Measurements from ENCODE around the gene CELF4. TPM values are rescaled to one million over a fixed set of nuclear protein-coding genes. Genes with fewer than 3 reads are reported as not detected.

The CELF4 gene
- total RNA-seq, 2 donors from 2014 or later, result 3.3 to 4.7 TPM

DNA sequence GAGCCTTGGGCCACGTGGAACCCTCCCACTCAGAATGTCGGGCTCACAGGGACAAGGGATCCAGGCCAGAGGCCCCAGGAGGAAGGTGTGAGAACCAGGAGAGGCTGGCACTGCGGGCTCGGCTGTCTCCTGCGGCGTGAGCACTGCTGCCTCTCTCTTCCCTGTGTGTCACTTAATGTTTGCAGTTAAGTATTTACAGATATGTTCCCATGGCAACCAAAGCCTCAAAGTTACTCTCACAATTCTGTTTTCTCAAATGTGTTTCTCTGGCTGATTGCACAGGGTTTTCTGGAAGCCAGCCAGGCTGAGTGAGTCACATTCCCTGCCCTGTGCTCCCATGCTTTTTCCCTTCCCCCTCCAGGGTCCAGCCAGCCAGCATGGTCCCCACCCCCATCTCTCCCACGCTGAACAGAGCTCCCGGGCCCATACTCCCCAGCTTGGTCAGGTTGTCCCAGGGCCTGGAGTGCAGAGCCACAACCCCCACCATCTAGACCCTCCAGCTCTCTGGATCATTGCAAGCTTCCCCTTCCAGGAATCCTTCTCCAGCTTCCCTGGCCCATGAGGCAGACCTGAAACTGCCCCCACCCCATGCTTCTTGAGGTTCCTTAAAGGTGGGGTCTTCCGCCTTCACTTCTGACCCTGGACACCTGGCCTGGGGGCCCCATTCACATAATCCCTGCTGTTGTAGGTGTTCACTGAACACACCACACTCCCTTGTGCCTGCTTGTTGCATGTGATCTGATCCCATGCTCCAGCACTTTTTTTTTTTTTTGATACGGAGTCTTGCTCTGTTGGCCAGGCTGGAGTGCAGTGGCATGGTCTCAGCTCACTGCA lies 265.9 kb downstream of the CELF4 start:
- H3K27me3 ChIP-seq, result no peaks in the 10 kb centered on the region
- H3K27ac ChIP-seq, result peak overlapping the region; percentile 52 to 82 (median 73)
- H3K9me3 ChIP-seq, result no peaks in the 10 kb centered on the region
- TF ChIP-seq CTCF (IDR thresholded peaks at IDR 0.05) (peak in 3 of 7 experiments; percentile 8 to 31 (median 25)), POLR2A (IDR thresholded peaks at IDR 0.05) (peak in 2 of 3 donors; percentile 34 to 62)
- H3K4me3 ChIP-seq, result no peak overlapping the region
- intact Hi-C loops (cut with DNase I), result no loop called here
- H3K4me1 ChIP-seq, result peaks cover 20% of the 10 kb centered on the region
- no peaks in the 10 kb centered on the region for H3K36me3 ChIP-seq (replicated peaks in 1 of 2; ENCODE audit: insufficient read depth in 1 of 2, low read depth in 2 of 2)
- 17 to 25% methylated on average over 10 of the region's 10 CpGs for WGBS, 2 donors
- peak; percentile 94 to 98 (median 95) for DNase-seq
- ATAC-seq, result peak; percentile 98

- Histone ChIP-seq H3K36me3 (replicated peaks in 1 of 2; ENCODE audit: insufficient read depth in 1 of 2, low read depth in 2 of 2) (no peaks in the 10 kb centered on the region), H3K4me3 (no peak overlapping the region), H3K4me1 (peaks cover 20% of the 10 kb centered on the region), H3K27me3 (no peaks in the 10 kb centered on the region), H3K9me3 (no peaks in the 10 kb centered on the region), H3K27ac (peak overlapping the region; percentile 52 to 82 (median 73))
- ATAC-seq, result no peak
- WGBS, 2 donors, result 94 to 96% methylated on average over 4 to 6 of the region's 6 CpGs
- intact Hi-C loops (cut with DNase I), result no loop called here
- DNase-seq, result no peak
- no peak for TF ChIP-seq CTCF (IDR thresholded peaks at IDR 0.05)
- TF ChIP-seq POLR2A (IDR thresholded peaks at IDR 0.05), result no peak
Observed at GRCh38 chr18:37298816-37299215, 266.8 kb downstream of the CELF4 start.

DNA sequence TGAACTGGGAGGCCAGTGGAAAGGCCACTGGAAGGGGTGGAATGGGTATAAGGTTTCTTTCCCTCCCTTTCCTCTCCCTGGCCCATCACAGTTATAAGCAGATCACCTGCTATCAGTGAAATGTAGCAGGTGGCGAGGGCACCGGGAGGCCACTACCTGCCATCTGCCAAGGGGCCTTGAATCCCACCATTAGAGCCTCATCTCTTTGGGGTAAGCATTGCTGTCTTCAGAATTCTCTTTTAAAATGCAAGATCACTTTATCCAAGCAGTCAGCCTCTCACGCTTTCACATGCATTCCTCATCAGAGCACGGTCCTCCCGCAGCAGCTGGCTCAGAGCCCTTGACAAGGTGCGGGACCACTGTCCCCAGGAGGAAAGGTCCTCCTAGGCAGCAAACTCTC lies 268.5 kb downstream of the CELF4 start:
- ATAC-seq (no peak), DNase-seq (no peak)
- intact Hi-C loops (cut with DNase I), result no loop called here
- Histone ChIP-seq H3K27ac (no peak overlapping the region), H3K36me3 (replicated peaks in 1 of 2; ENCODE audit: insufficient read depth in 1 of 2, low read depth in 2 of 2) (no peaks in the 10 kb centered on the region), H3K27me3 (no peaks in the 10 kb centered on the region), H3K4me1 (peaks cover 20% of the 10 kb centered on the region), H3K9me3 (no peaks in the 10 kb centered on the region), H3K4me3 (no peak overlapping the region)
- WGBS, 2 donors, result 82 to 90% methylated on average over 6 of the region's 6 CpGs
- TF ChIP-seq CTCF (IDR thresholded peaks at IDR 0.05) (no peak), POLR2A (IDR thresholded peaks at IDR 0.05) (no peak)

DNA sequence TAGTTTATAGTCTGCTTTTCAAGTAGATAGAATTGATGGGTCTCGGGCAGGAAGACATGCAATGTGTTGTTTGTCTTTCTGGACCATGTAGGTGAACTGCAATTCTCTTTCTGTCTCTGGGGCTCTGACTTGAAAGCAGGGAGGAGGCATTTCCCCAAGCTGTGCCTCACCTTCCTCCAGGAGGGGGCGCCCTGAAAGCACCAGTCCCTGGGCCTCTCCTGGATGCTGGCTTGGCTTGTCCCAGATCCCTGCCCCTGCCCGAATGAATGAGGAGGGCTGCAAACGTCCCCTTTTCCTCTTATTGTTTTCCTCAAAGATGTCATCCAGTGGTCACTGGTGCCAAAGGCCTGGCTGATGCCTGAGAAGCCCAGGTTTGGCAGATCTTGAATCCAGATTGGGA lies 270.6 kb downstream of the CELF4 start:
- no peaks in the 10 kb centered on the region for H3K36me3 ChIP-seq (replicated peaks in 1 of 2; ENCODE audit: insufficient read depth in 1 of 2, low read depth in 2 of 2)
- H3K27ac ChIP-seq, result no peak overlapping the region
- H3K27me3 ChIP-seq, result no peaks in the 10 kb centered on the region
- H3K4me1 ChIP-seq, result peaks cover 14% of the 10 kb centered on the region
- no peak for DNase-seq
- intact Hi-C loops (cut with DNase I), result no loop called here
- H3K4me3 ChIP-seq, result no peak overlapping the region
- 37 to 39% methylated on average over 4 of the region's 4 CpGs for WGBS, 2 donors
- ATAC-seq, result no peak
- H3K9me3 ChIP-seq, result no peaks in the 10 kb centered on the region
- TF ChIP-seq POLR2A (IDR thresholded peaks at IDR 0.05), result no peak
- TF ChIP-seq CTCF (IDR thresholded peaks at IDR 0.05), result no peak

- no peak for ATAC-seq
- WGBS, 2 donors, result 67 to 73% methylated on average over 3 of the region's 3 CpGs
- DNase-seq, result no peak
- Histone ChIP-seq H3K4me1 (no peaks in the 10 kb centered on the region), H3K4me3 (no peak overlapping the region), H3K9me3 (no peaks in the 10 kb centered on the region), H3K27ac (no peak overlapping the region), H3K36me3 (replicated peaks in 1 of 2; ENCODE audit: insufficient read depth in 1 of 2, low read depth in 2 of 2) (no peaks in the 10 kb centered on the region), H3K27me3 (no peaks in the 10 kb centered on the region)
- TF ChIP-seq CTCF (IDR thresholded peaks at IDR 0.05) (no peak), POLR2A (IDR thresholded peaks at IDR 0.05) (no peak)
- intact Hi-C loops (cut with DNase I), result no loop called here
Observed at GRCh38 chr18:37293359-37293758, 272.2 kb downstream of the CELF4 start.

Measured in body of pancreas (tissue), 4 donors.